Smooth muscle cell (in vitro differentiated cells): ENCODE measurements around the gene MPST. TPM values are rescaled to one million over a fixed set of nuclear protein-coding genes. Genes with fewer than 3 reads are reported as not detected.

Source experiments
- DNase-seq: peaks from one replicate; lab custom pipeline; 2025; ENCODE audit not compliant: unreplicated experiment; lab: John Stamatoyannopoulos, UW
- H2AFZ ChIP-seq: fragments of 200-600 bp; sonication (generic); 2 replicates; pipeline ENCODE4 v1.6.0; 2016; ENCODE audit warnings: antibody characterized with exemption, low read depth, mild to moderate bottlenecking
- H3F3A ChIP-seq: fragments of 200-600 bp; sonication (generic); 2 replicates; pipeline ENCODE4 v1.6.0; 2017; ENCODE audit warnings: antibody characterized with exemption, low read depth
- H3K27ac ChIP-seq: fragments of 200-600 bp; sonication (generic); 2 replicates; pipeline ENCODE4 v1.5.1; 2016; ENCODE audit warnings: low read depth, mild to moderate bottlenecking
- H3K27me3 ChIP-seq: fragments of 200-600 bp; sonication (generic); 2 replicates; pipeline ENCODE4 v1.6.1; 2016; ENCODE audit warnings: low read depth, mild to moderate bottlenecking
- H3K36me3 ChIP-seq: fragments of 200-600 bp; sonication (generic); 2 replicates; pipeline ENCODE4 v1.5.1; 2016; ENCODE audit warnings: low read depth
- H3K4me1 ChIP-seq: fragments of 200-600 bp; sonication (generic); 2 replicates; pipeline ENCODE4 v1.5.1; 2016; ENCODE audit warnings: low read depth
- H3K4me2 ChIP-seq: fragments of 200-600 bp; sonication (generic); 2 replicates; pipeline ENCODE4 v1.6.0; 2016; ENCODE audit warnings: mild to moderate bottlenecking
- H3K4me3 ChIP-seq: fragments of 200-600 bp; sonication (generic); 2 replicates; pipeline ENCODE4 v1.5.1; 2016; ENCODE audit warnings: mild to moderate bottlenecking
- H3K79me2 ChIP-seq: fragments of 200-600 bp; sonication (generic); 2 replicates; pipeline ENCODE4 v1.6.0; 2016; ENCODE audit warnings: low read depth, mild to moderate bottlenecking
- H3K9ac ChIP-seq: fragments of 200-600 bp; sonication (generic); 2 replicates; pipeline ENCODE4 v1.6.0; 2016; ENCODE audit warnings: low read depth
- H3K9me3 ChIP-seq: fragments of 200-600 bp; sonication (generic); replicated peaks from 2 replicates; pipeline ENCODE4 v1.5.1; 2016; ENCODE audit warnings: low read depth
- H4K20me1 ChIP-seq: fragments of 200-600 bp; sonication (generic); 2 replicates; pipeline ENCODE4 v1.6.0; 2016; ENCODE audit warnings: low read depth
- WGBS: methylation state at CpG from one replicate; pipeline ENCODE4 v1.1.7; 2016; ENCODE audit warnings: low lambda C conversion rate; 5-methylcytosine and 5-hydroxymethylcytosine counted together
- polyA plus RNA-seq: library from polyadenylated mRNA; unstranded; fragments of >200 nt; fragmentation: Nextera tagmentation; extraction: Ambion mirVana; gene quantifications from 2 replicates; pipeline ENCODE4 v1.2.1, GENCODE V29; 2016
- total RNA-seq: library from RNA; depleted of rRNA; stranded (reverse); fragments of >200 nt; gene quantifications from 2 replicates; pipeline ENCODE4 v1.2.3, GENCODE V29; 2014
- TF ChIP-seq, protein P1 (sequence below): fragments of 200-600 bp; sonication (generic); IDR thresholded peaks from 2 replicates; pipeline ENCODE4 v1.5.1; 2017; ENCODE audit warnings: borderline replicate concordance, mild to moderate bottlenecking, antibody characterized with exemption; ENCODE audit not compliant: insufficient read depth, poor library complexity, severe bottlenecking

MPST gene
- total and polyA plus RNA-seq, 2 experiments from 2014 or later = 49.9 to 119 TPM

- 53% methylated on average over 6 of the region's 6 CpGs for WGBS
- H3F3A ChIP-seq = no peaks in the 10 kb centered on the region
- peaks cover 4% of the 10 kb centered on the region for H3K27me3 ChIP-seq
Measured at GRCh38 chr22:36991206-36991605, 28.3 kb upstream of the MPST start.

DNA sequence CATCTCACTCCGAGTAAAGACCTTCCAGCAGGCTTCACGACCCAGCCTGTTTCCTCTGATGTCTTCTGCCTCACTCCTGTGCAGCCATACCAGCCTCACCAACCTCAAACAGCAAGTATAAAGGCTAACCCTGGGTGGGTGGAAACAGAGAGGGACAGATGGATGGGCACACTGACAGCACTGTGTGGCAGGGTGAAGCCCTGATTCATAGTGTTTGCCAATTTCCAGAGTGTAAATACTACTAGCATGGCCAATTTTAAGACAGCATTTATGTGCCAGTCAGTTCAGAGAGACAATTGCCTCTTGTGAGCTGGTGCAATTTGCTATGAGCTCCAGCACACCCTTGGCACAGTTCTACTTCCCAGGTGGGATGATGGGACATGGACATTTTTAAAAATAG lies 21.8 kb upstream of the MPST start:
- TF ChIP-seq, protein P1, sequence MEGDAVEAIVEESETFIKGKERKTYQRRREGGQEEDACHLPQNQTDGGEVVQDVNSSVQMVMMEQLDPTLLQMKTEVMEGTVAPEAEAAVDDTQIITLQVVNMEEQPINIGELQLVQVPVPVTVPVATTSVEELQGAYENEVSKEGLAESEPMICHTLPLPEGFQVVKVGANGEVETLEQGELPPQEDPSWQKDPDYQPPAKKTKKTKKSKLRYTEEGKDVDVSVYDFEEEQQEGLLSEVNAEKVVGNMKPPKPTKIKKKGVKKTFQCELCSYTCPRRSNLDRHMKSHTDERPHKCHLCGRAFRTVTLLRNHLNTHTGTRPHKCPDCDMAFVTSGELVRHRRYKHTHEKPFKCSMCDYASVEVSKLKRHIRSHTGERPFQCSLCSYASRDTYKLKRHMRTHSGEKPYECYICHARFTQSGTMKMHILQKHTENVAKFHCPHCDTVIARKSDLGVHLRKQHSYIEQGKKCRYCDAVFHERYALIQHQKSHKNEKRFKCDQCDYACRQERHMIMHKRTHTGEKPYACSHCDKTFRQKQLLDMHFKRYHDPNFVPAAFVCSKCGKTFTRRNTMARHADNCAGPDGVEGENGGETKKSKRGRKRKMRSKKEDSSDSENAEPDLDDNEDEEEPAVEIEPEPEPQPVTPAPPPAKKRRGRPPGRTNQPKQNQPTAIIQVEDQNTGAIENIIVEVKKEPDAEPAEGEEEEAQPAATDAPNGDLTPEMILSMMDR = no peak
- no peaks in the 10 kb centered on the region for H3K4me1 ChIP-seq
- H3K4me2 ChIP-seq = no peak overlapping the region
- no peaks in the 10 kb centered on the region for H3F3A ChIP-seq
- no peak for DNase-seq
- 86% methylated on average over 2 of the region's 2 CpGs for WGBS
- H2AFZ ChIP-seq = no peak overlapping the region
- H3K27ac ChIP-seq = no peak overlapping the region
- no peaks in the 10 kb centered on the region for H3K27me3 ChIP-seq
- H3K79me2 ChIP-seq = no peaks in the 10 kb centered on the region
- H3K9ac ChIP-seq = no peak overlapping the region
- H4K20me1 ChIP-seq = no peaks in the 10 kb centered on the region
- no peaks in the 10 kb centered on the region for H3K36me3 ChIP-seq
- no peaks in the 10 kb centered on the region for H3K9me3 ChIP-seq
- no peak overlapping the region for H3K4me3 ChIP-seq

More at GRCh38 chr22:36991206-36991605, 28.3 kb upstream of the MPST start:
- Histone ChIP-seq H3K79me2 (no peaks in the 10 kb centered on the region), H3K27ac (no peak overlapping the region), H3K36me3 (no peaks in the 10 kb centered on the region), H3K4me2 (no peak overlapping the region), H2AFZ (no peak overlapping the region), H3K9me3 (no peaks in the 10 kb centered on the region), H3K4me1 (no peaks in the 10 kb centered on the region), H3K4me3 (no peak overlapping the region), H3K9ac (no peak overlapping the region), H4K20me1 (no peaks in the 10 kb centered on the region)
- TF ChIP-seq, protein P1 = no peak
- DNase-seq = no peak

GRCh38 chr22:36998620-36999351 lies 20.8 kb upstream of the MPST start:
- peaks cover 2% of the 10 kb centered on the region for H3K4me1 ChIP-seq
- no peak overlapping the region for H3K4me2 ChIP-seq
- no peak for DNase-seq
- H3K27ac ChIP-seq = no peak overlapping the region
- no peak overlapping the region for H2AFZ ChIP-seq
- H3K36me3 ChIP-seq = no peaks in the 10 kb centered on the region
- H3K27me3 ChIP-seq = no peaks in the 10 kb centered on the region
- 80% methylated on average over 9 of the region's 9 CpGs for WGBS
- no peaks in the 10 kb centered on the region for H3K9me3 ChIP-seq
- no peaks in the 10 kb centered on the region for H4K20me1 ChIP-seq
- H3K4me3 ChIP-seq = no peak overlapping the region
- H3F3A ChIP-seq = no peaks in the 10 kb centered on the region
- no peak overlapping the region for H3K9ac ChIP-seq
- no peaks in the 10 kb centered on the region for H3K79me2 ChIP-seq
- TF ChIP-seq, protein P1 = no peak

DNA sequence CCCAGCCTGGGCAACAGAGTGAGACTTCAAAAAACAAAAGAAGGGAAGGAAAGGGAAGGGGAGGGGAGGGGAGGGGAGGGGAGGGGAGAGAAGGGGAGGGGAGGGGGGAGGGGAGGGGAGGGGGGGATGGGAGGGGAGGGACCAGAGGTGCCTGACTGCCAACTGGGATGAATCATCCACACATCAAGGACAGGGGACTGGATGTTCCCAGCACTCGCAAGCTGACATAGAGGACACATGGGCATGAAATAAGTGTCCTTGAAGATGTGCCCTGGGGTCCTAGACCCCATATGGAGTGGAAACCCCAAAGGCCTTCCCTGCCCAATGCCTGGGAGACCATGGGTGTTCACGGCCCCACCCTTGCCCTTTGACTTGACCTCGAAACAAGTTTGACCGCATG lies 20.1 kb upstream of the MPST start:
- Histone ChIP-seq H3K9ac (no peak overlapping the region), H2AFZ (no peak overlapping the region), H3K4me3 (no peak overlapping the region), H3K27ac (no peak overlapping the region), H3K27me3 (no peaks in the 10 kb centered on the region), H3K79me2 (no peaks in the 10 kb centered on the region), H3K4me1 (peaks cover 4% of the 10 kb centered on the region), H3K4me2 (no peak overlapping the region), H4K20me1 (no peaks in the 10 kb centered on the region), H3K36me3 (no peaks in the 10 kb centered on the region), H3F3A (no peaks in the 10 kb centered on the region), H3K9me3 (no peaks in the 10 kb centered on the region)
- no peak for DNase-seq
- WGBS = 81% methylated on average over 4 of the region's 4 CpGs
- TF ChIP-seq, protein P1 = no peak
